ENCODE data around the gene OLFML2B. TPM values are rescaled to one million over a fixed set of nuclear protein-coding genes. Genes with fewer than 3 reads are reported as not detected.

Gene OLFML2B
- polyA plus RNA-seq, 2 of the 4 experiments (the other 2 are of a cell fraction), result 0.10 to 0.79 TPM

GRCh38 chr1:161973924-161974845 lies 49.5 kb downstream of the OLFML2B start:
- H3K4me3 ChIP-seq, result no peak overlapping the region
- H3K9me3 ChIP-seq, result no peaks in the 10 kb centered on the region
- no peak for TF ChIP-seq MYC (IDR thresholded peaks at IDR 0.05; ENCODE audit: borderline replicate concordance, low read length)
- TF ChIP-seq HMGXB4 (CRISPR knock-in tag; IDR thresholded peaks at IDR 0.05; ENCODE audit: borderline replicate concordance), result no peak
- TF ChIP-seq RAD21 (conservative IDR thresholded peaks at IDR 0.05 in 1 of 2, IDR thresholded peaks at IDR 0.05 in 1 of 2), result no peak
- TF ChIP-seq TFCP2L1 (CRISPR knock-in tag; IDR thresholded peaks at IDR 0.05), result no peak
- no peak for TF ChIP-seq BHLHE40 (IDR thresholded peaks at IDR 0.05; ENCODE audit: low read depth, low read length)
- TF ChIP-seq ELK1 (IDR thresholded peaks at IDR 0.05; ENCODE audit: low read depth, low read length), result no peak
- FAIRE-seq (no peak), DNase-seq (ENCODE audit: low read depth in 1 of 2, low spot score in 1 of 2) (no peak), ATAC-seq (no peak)
- 78% methylated on average over 9 of the region's 9 CpGs for WGBS (ENCODE audit: missing lambda C conversion rate)
- POLR2A ChIA-PET, result no interaction called here
- no peaks in the 10 kb centered on the region for H3K4me1 ChIP-seq
- CTCF ChIA-PET, result interaction anchor here (0.6 to 1.3 kb wide), 3 partner anchors 16 to 181 kb away, joined by 3 to 5 read pairs (median 3); no protein-coding TSS in a partner anchor
- no peak overlapping the region for H3K4me2 ChIP-seq
- H3K27ac ChIP-seq, result no peak overlapping the region

- TF ChIP-seq POLR2AphosphoS2 (conservative IDR thresholded peaks at IDR 0.05; ENCODE audit: low read length) (no peak), TP53 (CRISPR knock-in tag; IDR thresholded peaks at IDR 0.05) (no peak), KDM5A (IDR thresholded peaks at IDR 0.05) (no peak), NPAS2 (CRISPR knock-in tag; IDR thresholded peaks at IDR 0.05; ENCODE audit: borderline replicate concordance) (no peak)
- Histone ChIP-seq H3K4me3 (no peak overlapping the region), H3K4me1 (no peaks in the 10 kb centered on the region), H3K4me2 (no peak overlapping the region), H3K9me3 (no peaks in the 10 kb centered on the region), H3K27ac (no peak overlapping the region)
- ChIA-PET CTCF (interaction anchor here (0.6 to 1.3 kb wide), 2 partner anchors 169 to 180 kb away, joined by 3 to 5 read pairs; no protein-coding TSS in a partner anchor), POLR2A (no interaction called here)
- ATAC-seq (no peak), FAIRE-seq (no peak), DNase-seq (ENCODE audit: low read depth in 1 of 2, low spot score in 1 of 2) (no peak)
- 58% methylated on average over 6 of the region's 9 CpGs for WGBS (ENCODE audit: missing lambda C conversion rate)
These were observed 50.8 kb downstream of the OLFML2B start for GRCh38 chr1:161972828-161973227.

- 86% methylated on average over 3 of the region's 3 CpGs for WGBS (ENCODE audit: missing lambda C conversion rate)
- H3K9me3 ChIP-seq, result no peaks in the 10 kb centered on the region
- DNase-seq (ENCODE audit: low read depth in 1 of 2, low spot score in 1 of 2) (no peak), FAIRE-seq (no peak), ATAC-seq (no peak)
- H3K4me3 ChIP-seq, result no peak overlapping the region
- H3K4me2 ChIP-seq, result no peak overlapping the region
- H3K27ac ChIP-seq, result no peak overlapping the region
- ChIA-PET CTCF (no interaction called here), POLR2A (no interaction called here)
- H3K4me1 ChIP-seq, result no peaks in the 10 kb centered on the region
- TF ChIP-seq EHMT2 (IDR thresholded peaks at IDR 0.05; ENCODE audit: low read depth), result no peak
- no peak for TF ChIP-seq EP300 (IDR thresholded peaks at IDR 0.05)
- no peak for TF ChIP-seq CHD4 (IDR thresholded peaks at IDR 0.05; ENCODE audit: borderline replicate concordance)
- TF ChIP-seq HOXB13 (CRISPR knock-in tag; IDR thresholded peaks at IDR 0.05; ENCODE audit: low read depth), result no peak
- no peak for TF ChIP-seq RARB (CRISPR knock-in tag; IDR thresholded peaks at IDR 0.05)
- no peak for TF ChIP-seq RFX5 (IDR thresholded peaks at IDR 0.05)
- TF ChIP-seq JUNB (IDR thresholded peaks at IDR 0.05), result no peak
- no peak for TF ChIP-seq HOXA7 (CRISPR knock-in tag; IDR thresholded peaks at IDR 0.05)
- no peak for TF ChIP-seq TFCP2L1 (CRISPR knock-in tag; IDR thresholded peaks at IDR 0.05)
- TF ChIP-seq SMC3 (IDR thresholded peaks at IDR 0.05), result no peak
- no peak for TF ChIP-seq EHF (CRISPR knock-in tag; IDR thresholded peaks at IDR 0.05)
- no peak for TF ChIP-seq NPAS2 (CRISPR knock-in tag; IDR thresholded peaks at IDR 0.05; ENCODE audit: borderline replicate concordance)
- no peak for TF ChIP-seq MAZ (IDR thresholded peaks at IDR 0.05; ENCODE audit: borderline replicate concordance, low read depth, low read length)
- no peak for TF ChIP-seq E2F6 (IDR thresholded peaks at IDR 0.05; ENCODE audit: borderline replicate concordance, low read depth)
- TF ChIP-seq HES2 (IDR thresholded peaks at IDR 0.05), result no peak
- TF ChIP-seq REST (IDR thresholded peaks at IDR 0.05), result no peak
- no peak for TF ChIP-seq MYC (IDR thresholded peaks at IDR 0.05; ENCODE audit: borderline replicate concordance, low read length)
- TF ChIP-seq CEBPB (IDR thresholded peaks at IDR 0.05), result no peak
These were observed 53.0 kb downstream of the OLFML2B start for GRCh38 chr1:161970633-161971032.
